HCT116 (cell line): ENCODE results near the gene POTEJ.
"Not testable (repeated sequence)": the region's sequence is repeated elsewhere in the genome, so short reads cannot be mapped to it uniquely, and the experiment has no call there.

Experiments
- EZH2 ChIP-seq: fragments of 200-600 bp; sonication (generic); IDR thresholded peaks from 2 replicates; pipeline ENCODE4 v1.6.1; 2017; ENCODE audit warnings: antibody characterized with exemption, mixed run types
- EZH2phosphoT487 ChIP-seq: fragments of 200-600 bp; IDR thresholded peaks from 2 replicates; pipeline ENCODE4 v1.6.1; 2018; ENCODE audit warnings: antibody characterized with exemption, borderline replicate concordance
- JUND ChIP-seq: IDR thresholded peaks from 2 replicates; pipeline ENCODE4 v1.6.1; 2012
- POLR2A ChIP-seq: IDR thresholded peaks from 2 replicates; pipeline ENCODE4 v1.7.0; 2011; ENCODE audit warnings: borderline replicate concordance; ENCODE audit not compliant: insufficient read depth, insufficient read length; ENCODE audit errors: extremely low read depth
- POLR2AphosphoS5 ChIP-seq: IDR thresholded peaks from 2 replicates; pipeline ENCODE4 v1.6.1; 2011; ENCODE audit warnings: mild to moderate bottlenecking, low read depth, low read length, moderate library complexity
- TCF7L2 ChIP-seq: IDR thresholded peaks from 2 replicates; pipeline ENCODE4 v1.7.0; 2011; ENCODE audit warnings: borderline replicate concordance, inconsistent platforms; ENCODE audit not compliant: insufficient read depth, insufficient read length; ENCODE audit errors: extremely low read depth
- TF ChIP-seq, protein P1 (sequence below), 3 experiments: fragments of 200-600 bp in 1 of 3; sonication (generic) in 1 of 3; IDR thresholded peaks in 2 of 3; conservative IDR thresholded peaks in 1 of 3; 2 replicates each; pipeline ENCODE4 v1.5.1; 2012 to 2017; ENCODE audit warnings: low read depth in 2 of 3, low read length in 2 of 3, antibody characterized with exemption in 1 of 3, borderline replicate concordance in 1 of 3, control low read depth in 1 of 3, mild to moderate bottlenecking in 1 of 3, mixed read lengths in 1 of 3, mixed run types in 1 of 3, moderate library complexity in 1 of 3; ENCODE audit not compliant: insufficient read depth in 1 of 3
- TF ChIP-seq, protein P2 (sequence below): IDR thresholded peaks from 2 replicates; pipeline ENCODE4 v1.6.1; 2012

DNA sequence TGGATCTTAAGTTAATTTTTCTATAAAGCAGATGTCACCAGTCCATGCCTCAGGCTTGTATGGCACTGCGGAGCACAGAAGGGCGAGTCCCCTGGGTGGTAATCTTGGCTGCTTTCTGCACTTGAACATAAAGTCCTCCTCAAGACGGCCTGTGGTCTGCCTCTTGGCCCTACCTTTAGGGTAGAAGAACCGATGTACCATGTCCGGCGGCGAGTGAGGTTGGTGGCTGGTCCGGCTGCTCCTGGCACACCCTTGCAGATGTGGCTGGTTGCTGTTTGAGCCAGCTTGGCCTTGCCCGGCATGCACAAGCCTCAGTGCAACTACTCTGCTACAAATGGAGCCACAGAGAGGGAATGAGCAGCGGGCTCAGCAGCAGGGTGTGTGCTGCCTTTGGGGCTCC, 56.3 kb downstream of the POTEJ start:
- TF ChIP-seq POLR2AphosphoS5, EZH2, POLR2A, EZH2phosphoT487, JUND, TCF7L2: not testable (repeated sequence)
- TF ChIP-seq, protein P1, sequence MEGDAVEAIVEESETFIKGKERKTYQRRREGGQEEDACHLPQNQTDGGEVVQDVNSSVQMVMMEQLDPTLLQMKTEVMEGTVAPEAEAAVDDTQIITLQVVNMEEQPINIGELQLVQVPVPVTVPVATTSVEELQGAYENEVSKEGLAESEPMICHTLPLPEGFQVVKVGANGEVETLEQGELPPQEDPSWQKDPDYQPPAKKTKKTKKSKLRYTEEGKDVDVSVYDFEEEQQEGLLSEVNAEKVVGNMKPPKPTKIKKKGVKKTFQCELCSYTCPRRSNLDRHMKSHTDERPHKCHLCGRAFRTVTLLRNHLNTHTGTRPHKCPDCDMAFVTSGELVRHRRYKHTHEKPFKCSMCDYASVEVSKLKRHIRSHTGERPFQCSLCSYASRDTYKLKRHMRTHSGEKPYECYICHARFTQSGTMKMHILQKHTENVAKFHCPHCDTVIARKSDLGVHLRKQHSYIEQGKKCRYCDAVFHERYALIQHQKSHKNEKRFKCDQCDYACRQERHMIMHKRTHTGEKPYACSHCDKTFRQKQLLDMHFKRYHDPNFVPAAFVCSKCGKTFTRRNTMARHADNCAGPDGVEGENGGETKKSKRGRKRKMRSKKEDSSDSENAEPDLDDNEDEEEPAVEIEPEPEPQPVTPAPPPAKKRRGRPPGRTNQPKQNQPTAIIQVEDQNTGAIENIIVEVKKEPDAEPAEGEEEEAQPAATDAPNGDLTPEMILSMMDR (IDR thresholded peaks at IDR 0.05 in 2 of 3, conservative IDR thresholded peaks at IDR 0.05 in 1 of 3; ENCODE audit: borderline replicate concordance in 1 of 3, insufficient read depth in 1 of 3, low read depth in 2 of 3, low read length in 2 of 3): not testable (repeated sequence)
- TF ChIP-seq, protein P2, sequence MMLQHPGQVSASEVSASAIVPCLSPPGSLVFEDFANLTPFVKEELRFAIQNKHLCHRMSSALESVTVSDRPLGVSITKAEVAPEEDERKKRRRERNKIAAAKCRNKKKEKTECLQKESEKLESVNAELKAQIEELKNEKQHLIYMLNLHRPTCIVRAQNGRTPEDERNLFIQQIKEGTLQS: not testable (repeated sequence)
